HG03521 (cell line): Measurements from ENCODE around the gene HDLBP.
"Not testable (repeated sequence)": the region's sequence is repeated elsewhere in the genome, so short reads cannot be mapped to it uniquely, and the experiment has no call there.

ENCODE experiments used
- ATAC-seq: cut with Tn5 transposase; IDR thresholded peaks from one replicate; pipeline ENCODE4 v1.9.1; 2021; ENCODE audit warnings: mild to moderate bottlenecking, moderate library complexity; ENCODE audit not compliant: unreplicated experiment

The HDLBP gene

DNA sequence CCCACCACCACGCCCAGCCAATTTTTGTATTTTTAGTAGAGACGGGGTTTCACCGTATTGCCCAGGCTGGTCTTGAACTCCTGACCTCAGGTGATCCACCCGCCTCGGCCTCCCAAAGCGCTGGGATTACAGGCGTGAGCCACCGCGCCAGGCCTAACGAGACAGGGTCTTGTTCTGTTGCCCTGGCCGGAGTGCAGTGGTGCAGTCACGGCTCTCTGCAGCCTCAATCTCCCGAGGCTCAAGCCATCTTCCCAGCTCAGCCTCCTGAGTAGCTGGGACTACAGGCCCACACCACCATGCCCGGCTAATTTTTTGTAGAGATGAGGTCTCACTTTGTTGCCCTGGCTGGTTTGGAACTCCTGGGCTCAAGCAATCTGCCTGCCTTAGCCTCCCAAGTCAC, 118.2 kb downstream of the HDLBP start:
- not testable (repeated sequence) for ATAC-seq

DNA sequence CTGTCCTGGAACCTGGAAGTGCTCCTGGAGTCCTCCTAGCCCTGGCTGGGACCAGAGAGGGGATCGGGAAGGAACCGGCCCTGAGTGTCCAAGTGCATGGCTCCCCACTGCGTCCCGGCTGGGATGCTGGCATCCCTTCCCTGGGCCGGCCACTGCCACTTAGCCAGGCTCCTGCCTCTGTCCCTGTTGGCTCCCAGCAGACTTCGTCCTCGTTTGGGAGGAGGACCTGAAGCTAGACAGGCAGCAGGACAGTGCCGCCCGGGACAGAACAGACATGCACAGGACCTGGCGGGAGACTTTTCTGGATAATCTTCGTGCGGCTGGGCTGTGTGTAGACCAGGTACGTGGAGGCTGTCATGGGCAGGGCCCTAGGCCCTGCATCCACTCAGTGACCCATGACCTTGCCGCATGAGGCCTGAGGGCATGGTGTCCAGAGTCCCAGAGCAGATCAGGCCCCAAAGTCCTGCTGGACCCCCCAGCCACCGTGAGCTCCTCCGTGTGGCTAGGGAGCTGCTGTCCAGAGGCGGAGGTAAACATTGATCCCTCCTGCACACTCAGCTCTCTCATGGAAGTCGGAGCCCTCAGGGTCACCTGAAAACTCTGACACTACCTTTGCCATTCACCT, 119.9 kb downstream of the HDLBP start:
- no peak for ATAC-seq

GRCh38 chr2:241194811-241195210, 120.7 kb downstream of the HDLBP start:
- ATAC-seq, result no peak

- no peak for ATAC-seq
Measured at GRCh38 chr2:241193271-241193670, 122.2 kb downstream of the HDLBP start.

- ATAC-seq, result no peak
Measured at GRCh38 chr2:241191081-241191480, 124.4 kb downstream of the HDLBP start.

DNA sequence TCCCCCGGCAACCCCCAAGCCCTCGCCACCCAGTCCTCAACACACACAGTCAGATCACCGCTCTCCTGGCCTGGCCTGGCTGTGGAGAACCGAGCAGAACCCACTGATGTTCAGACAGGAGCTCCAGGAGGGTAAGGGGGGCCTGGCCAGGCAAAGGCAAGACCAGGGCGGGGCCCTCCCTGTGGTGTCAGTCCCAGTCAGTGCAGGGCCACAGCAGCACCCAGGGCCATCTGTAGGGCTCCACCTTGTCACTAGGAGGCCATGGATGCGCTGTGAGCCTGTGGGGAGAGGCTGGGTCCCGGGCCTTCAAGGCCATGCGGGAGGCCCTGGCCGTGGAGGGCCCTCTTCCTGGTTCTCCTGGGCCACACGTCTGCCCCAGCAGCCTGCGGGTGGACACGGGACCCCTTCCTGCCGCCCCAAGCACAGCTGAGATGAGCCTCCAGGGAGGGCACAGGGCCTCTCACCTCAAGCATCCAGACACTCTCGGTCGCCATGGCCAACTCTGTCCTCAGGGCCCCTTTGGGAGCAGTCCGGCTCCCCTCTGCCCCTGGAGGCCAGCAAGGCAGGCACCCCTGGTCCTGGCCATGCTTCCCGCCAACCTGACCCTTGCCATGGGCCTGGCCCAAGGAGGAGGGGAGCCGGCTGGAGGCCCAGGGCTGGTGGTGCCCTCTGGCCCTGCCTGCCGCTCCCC, 125.0 kb downstream of the HDLBP start:
- ATAC-seq, result no peak

GRCh38 chr2:241189856-241190201, 125.6 kb downstream of the HDLBP start:
- no peak for ATAC-seq

- no peak for ATAC-seq
Measured at GRCh38 chr2:241189093-241189855, 126.2 kb downstream of the HDLBP start.

DNA sequence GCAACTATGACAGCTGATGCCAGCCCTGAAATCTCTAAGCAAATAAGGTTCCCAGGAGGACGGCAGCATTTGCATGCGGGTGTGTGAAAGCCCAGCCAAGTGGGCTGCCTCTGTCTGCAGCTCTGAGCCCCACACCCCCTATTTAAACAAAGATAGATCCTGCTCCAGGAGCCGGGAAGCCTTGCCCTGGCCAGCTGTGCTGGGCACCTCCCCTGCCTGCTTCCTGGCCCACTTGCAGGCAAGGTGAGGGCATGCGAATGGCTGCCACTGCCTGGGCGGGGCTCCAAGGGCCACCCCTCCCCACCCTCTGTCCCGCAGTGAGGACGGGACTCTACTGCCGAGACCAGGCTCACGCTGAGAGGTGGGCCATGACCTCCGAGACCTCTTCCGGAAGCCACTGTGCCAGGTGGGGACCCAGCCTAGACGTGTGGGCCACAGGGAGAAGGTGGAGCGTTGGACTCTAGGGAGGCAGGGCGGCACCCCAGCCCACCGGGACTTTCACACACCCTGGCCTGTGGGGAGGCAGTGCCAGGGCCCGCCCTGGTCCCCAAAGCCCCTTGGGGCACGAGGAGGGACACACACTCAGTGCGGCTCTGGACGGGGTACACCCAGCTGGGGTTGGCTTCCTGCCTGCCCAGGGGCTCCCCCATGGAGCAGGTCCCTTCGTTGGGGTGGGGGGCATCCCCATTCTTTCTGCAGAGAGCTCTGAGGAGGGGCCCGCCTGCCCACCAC, 126.9 kb downstream of the HDLBP start, which contains the start of gene ANO7:
ANO7 (plus strand) TSS at position 317 of the 732 bp plus-strand sequence. CDS start 1,387 bp downstream, outside the sequence.
- no peak for ATAC-seq

DNA sequence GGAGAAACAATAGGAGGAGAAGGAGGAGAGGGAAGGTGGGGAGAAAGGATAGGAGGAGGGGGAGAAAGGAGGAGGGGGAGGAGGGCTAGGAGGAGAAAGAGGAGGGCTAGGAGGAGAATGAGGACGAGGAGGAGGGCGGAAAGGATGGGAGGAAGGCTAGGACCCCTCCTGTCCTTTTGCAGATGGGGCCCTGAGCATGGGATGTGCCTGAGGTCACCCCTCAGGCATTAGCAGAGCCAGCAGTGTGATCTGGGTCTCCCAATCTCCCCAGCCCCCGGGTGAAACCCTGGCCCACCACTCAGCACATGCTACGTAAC, 127.6 kb downstream of the HDLBP start:
- no peak for ATAC-seq

DNA sequence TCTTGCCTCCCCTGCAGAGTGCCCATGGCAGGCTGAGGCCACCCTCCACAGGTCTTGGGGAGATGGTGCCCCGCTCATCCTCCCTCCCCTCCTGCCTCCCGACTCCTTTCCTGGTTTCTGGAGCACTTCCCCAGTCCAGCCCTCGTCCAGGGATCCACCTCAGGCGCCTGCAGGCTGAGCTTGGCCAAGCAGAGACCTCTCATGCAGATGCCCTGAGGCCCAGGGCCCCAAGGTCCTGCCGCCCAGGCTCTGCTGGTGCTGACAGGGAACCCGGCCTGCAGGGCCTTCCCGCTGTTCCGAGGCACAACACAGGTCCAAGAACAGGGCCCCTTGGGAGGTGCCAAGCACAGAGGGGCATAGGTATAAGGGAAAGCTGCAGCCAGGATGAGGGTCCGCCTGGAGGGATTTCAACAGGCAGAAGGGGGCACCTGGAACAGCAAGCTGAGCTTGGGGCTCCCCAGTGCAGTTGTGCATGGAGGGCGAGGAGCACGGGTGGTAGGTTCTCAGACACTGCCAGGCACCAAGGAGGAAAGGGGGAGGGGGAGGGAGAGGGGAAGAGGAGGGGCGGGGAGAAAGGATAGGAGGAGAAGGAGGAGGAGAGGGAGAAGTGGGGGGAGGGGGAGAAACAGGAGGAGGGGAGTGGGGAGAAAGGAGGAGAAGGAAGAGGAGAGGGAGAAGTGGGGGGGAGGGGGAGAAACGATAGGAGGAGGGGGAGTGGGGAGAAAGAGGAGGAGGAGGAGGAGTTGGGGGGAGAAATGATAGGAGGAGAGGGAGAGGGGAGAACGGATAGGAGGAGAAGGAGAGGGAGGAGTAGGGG, 128.2 kb downstream of the HDLBP start:
- ATAC-seq, result no peak

DNA sequence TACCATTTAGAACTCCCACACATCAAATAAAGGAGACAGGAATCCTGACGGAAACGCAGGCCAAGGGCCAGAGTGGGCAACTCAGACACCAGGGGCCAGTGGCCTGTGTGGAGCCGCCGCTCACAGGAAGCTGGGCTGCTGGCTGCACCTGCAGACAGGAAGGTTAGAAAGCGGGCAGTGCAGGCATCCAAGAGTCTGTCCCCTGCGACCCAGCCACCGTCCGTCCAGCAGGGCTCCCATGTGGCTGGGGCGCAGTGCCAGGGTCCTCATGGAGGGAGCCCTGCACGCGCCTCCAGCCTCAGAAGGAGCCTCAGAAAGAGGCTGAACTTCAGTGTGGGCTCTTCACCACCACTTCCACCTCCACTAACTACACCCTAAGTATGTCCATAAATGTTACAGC, 129.5 kb downstream of the HDLBP start:
- no peak for ATAC-seq

DNA sequence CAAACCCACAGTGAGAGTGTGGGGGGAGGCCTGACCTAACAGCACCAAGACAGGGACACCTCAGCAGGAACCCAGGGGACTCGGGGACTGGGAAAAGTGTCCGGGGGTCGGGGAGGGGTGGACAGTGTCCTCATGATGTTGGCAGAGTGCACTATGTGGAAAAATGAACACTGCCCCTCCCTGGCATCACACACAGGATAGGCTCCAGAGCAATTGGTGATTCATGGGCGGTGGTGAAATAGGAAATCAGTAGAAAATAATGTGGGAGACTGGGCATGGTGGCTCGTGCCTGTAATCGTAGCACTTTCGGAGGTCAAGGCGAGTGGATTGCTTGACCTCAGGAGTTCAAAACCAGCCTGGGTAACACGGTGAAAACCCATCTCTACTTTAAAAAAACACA, 130.6 kb downstream of the HDLBP start:
- ATAC-seq, result no peak

- no peak for ATAC-seq
Measured at GRCh38 chr2:241183221-241183620, 132.3 kb downstream of the HDLBP start.

DNA sequence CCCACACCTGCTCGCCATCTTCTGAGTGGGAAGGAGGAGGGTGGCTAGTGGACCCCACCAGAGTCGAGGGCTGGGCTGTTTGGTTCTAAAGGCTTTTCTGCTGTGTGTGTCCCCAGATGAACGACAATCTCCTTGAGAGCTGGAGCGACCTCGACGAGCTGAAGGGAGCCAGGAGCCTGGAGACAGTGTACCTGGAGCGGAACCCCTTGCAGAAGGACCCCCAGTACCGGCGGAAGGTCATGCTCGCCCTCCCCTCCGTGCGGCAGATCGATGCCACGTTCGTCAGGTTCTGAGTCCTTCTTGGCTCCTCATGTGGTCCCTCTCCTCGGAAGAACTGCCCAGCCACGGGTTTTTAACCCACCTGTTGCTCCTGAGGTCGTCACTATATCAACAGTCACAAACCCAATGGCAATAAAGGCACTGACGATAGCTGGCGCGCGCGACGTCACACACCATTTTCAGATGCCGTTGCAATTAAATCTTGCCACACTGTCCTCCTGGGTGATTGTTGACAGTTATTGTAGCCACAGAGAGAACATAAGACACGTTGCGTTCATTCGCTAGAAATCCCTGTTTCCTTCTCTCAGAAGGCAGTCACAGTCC, 132.8 kb downstream of the HDLBP start:
- no peak for ATAC-seq

GRCh38 chr2:241182126-241182525, 133.3 kb downstream of the HDLBP start:
- ATAC-seq, result no peak

- ATAC-seq, result no peak
Measured at GRCh38 chr2:241180495-241180894, 135.0 kb downstream of the HDLBP start.

- ATAC-seq, result no peak
Measured at GRCh38 chr2:241179899-241180298, 135.6 kb downstream of the HDLBP start.

- no peak for ATAC-seq
Measured at GRCh38 chr2:241178961-241179360, 136.5 kb downstream of the HDLBP start.
